GM19328 (cell line): Measurements from ENCODE around the gene MYO18B.

Experiments used
- ATAC-seq: cut with Tn5 transposase; IDR thresholded peaks from one replicate; pipeline ENCODE4 v1.9.1; 2021; ENCODE audit warnings: mild to moderate bottlenecking, moderate library complexity; ENCODE audit not compliant: unreplicated experiment

MYO18B gene

GRCh38 chr22:26027341-26027740, 285.4 kb downstream of the MYO18B start:
- no peak for ATAC-seq

GRCh38 chr22:26031641-26032040, 289.7 kb downstream of the MYO18B start:
- ATAC-seq: no peak

- no peak for ATAC-seq
These were observed 291.1 kb downstream of the MYO18B start for GRCh38 chr22:26033071-26033470.

- no peak for ATAC-seq
These were observed 291.6 kb downstream of the MYO18B start for GRCh38 chr22:26033586-26033985.

GRCh38 chr22:26035523-26035922, 293.5 kb downstream of the MYO18B start:
- no peak for ATAC-seq

- ATAC-seq: no peak
These were observed 296.4 kb downstream of the MYO18B start for GRCh38 chr22:26038365-26038764.

GRCh38 chr22:26041931-26042330, 299.9 kb downstream of the MYO18B start:
- no peak for ATAC-seq

- ATAC-seq: no peak
These were observed 301.0 kb downstream of the MYO18B start for GRCh38 chr22:26043031-26043430.

GRCh38 chr22:26045051-26045450, 303.1 kb downstream of the MYO18B start:
- no peak for ATAC-seq

- ATAC-seq: no peak
These were observed 303.9 kb downstream of the MYO18B start for GRCh38 chr22:26045860-26046259.

- no peak for ATAC-seq
These were observed 305.5 kb downstream of the MYO18B start for GRCh38 chr22:26047516-26047915.

- ATAC-seq: no peak
These were observed 305.9 kb downstream of the MYO18B start for GRCh38 chr22:26047920-26048319.

- no peak for ATAC-seq
These were observed 308.1 kb downstream of the MYO18B start for GRCh38 chr22:26050079-26050478.

GRCh38 chr22:26053737-26054316, 311.8 kb downstream of the MYO18B start:
- ATAC-seq: no peak

- no peak for ATAC-seq
These were observed 313.0 kb downstream of the MYO18B start for GRCh38 chr22:26054841-26055605.

GRCh38 chr22:26055693-26056092, 313.7 kb downstream of the MYO18B start:
- no peak for ATAC-seq

- no peak for ATAC-seq
These were observed 314.6 kb downstream of the MYO18B start for GRCh38 chr22:26056455-26057200.

- ATAC-seq: no peak
These were observed 315.7 kb downstream of the MYO18B start for GRCh38 chr22:26057731-26058130.

GRCh38 chr22:26064048-26064447, 322.1 kb downstream of the MYO18B start:
- no peak for ATAC-seq

GRCh38 chr22:26065847-26066246, 323.9 kb downstream of the MYO18B start:
- no peak for ATAC-seq

- ATAC-seq: no peak
These were observed 324.5 kb downstream of the MYO18B start for GRCh38 chr22:26066534-26066933.

GRCh38 chr22:26068571-26068970, 326.6 kb downstream of the MYO18B start:
- ATAC-seq: no peak
